ENCODE data around the gene GP2.

GRCh38 chr16:20262248-20262647, 65.1 kb downstream of the GP2 start:
- TF ChIP-seq CTCF (IDR thresholded peaks at IDR 0.05): no peak
- no peak for TF ChIP-seq EZH2 (IDR thresholded peaks at IDR 0.05; ENCODE audit: borderline replicate concordance, insufficient read depth, low read depth, low read length, poor library complexity, severe bottlenecking)
